HG03045 (cell line): ENCODE data around the gene SVIP.

Experiments used
- ATAC-seq: cut with Tn5 transposase; IDR thresholded peaks from one replicate; pipeline ENCODE4 v1.9.1; 2021; ENCODE audit warnings: mild to moderate bottlenecking, moderate library complexity; ENCODE audit not compliant: unreplicated experiment

Gene SVIP

DNA sequence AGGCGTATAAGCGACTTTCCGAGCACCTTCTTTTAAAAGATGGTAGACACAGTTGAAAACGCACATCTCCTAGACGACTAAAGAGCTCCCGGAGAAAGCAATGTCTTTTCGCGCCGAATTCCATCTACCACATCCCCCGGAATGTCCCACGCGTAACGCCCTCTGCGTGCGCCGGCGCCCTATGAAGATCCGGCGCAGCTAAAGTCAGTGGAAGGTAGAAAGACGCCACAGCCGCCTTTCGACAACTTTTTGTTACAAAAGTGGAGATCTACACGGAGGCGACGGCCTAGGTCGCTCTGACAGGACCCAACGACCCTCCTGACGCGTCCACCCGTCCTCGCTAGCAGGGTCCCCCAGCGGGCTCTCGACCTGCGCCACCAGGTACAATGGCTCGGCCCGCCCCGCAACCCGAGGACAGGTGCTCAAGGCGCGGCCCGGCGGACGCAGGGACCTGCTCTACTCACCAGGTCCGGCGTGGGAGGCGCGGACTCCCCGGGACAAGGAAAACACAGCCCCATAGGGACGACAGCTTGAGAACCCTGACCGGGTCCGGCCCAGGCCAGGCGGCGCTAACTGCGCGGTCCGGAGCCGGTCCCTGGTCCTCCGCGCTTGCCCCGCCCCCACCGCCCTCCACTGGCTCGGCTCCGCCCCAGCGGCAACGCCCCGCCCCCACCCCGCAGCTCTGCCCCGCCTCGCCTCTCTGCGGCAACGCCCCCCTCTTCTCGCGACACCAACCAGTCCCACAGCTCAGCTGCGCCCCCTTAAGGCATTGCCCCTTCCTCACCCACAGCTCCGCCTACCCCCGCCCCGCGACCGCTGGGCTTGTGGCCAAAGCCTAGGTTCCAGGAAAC, at the start of gene SVIP:
SVIP (minus strand) TSS at position 571 of the 851 bp plus-strand sequence; CDS start at position 518, 53 bp downstream.
- ATAC-seq: peak; percentile 96

DNA sequence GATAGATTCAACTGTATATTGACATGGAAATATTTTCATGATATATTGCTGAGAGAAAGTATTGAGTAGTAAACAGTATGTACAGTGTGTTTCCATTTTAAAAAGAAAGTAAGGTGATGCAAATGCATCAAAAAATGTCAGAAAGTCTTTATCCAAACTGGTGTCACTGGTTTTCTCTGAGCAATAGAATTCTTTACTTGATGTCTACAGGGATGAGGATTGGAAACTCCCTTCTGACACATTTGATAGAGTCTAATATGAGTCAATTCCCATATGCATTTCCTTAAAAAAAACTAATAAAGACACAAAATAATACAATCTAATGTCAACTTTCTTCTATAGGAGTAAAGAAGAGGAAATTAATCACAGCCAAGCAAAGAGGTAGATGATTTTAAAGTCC, 49.0 kb upstream of the SVIP start:
- no peak for ATAC-seq

DNA sequence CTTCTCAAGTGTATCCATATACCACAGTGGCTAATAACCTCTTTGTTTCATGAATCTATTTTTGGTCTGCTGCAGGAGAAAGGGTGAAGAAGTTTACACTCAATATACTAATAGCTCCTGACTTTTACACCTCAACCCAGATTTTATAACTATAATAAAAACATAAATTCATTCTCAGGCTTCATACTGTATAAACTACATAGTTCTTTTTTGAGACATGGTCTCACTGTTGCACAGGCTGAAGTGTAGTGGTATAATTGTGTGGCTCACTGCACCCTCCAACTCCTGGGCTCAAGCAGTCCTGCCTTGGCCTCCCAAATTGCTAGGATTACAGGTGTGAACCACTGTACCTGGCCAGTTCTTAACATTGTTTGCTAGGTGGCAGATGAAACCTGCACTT, 48.4 kb upstream of the SVIP start:
- no peak for ATAC-seq

- ATAC-seq: peak; percentile 99
These were observed 46.4 kb upstream of the SVIP start for GRCh38 chr11:22875869-22876473.

DNA sequence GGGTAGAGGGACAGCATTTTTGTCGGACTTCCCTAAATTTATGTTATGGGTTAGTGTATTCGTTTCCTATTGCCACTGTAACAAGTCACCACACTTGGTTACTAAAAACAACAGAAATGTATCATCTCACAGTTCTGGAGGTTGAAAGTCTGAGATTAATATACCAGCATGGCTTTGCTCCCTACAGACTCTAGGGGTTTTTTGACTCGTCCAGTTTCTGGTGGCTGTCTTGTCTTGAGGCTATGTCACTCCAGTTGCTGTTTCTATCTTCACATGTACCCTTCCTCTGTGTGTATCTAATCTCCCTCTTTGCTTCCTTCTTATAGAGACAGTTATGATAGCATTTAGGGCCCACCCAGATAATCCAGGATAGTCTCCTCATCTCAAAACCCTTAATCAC, 39.7 kb upstream of the SVIP start:
- peak; percentile 49 for ATAC-seq

DNA sequence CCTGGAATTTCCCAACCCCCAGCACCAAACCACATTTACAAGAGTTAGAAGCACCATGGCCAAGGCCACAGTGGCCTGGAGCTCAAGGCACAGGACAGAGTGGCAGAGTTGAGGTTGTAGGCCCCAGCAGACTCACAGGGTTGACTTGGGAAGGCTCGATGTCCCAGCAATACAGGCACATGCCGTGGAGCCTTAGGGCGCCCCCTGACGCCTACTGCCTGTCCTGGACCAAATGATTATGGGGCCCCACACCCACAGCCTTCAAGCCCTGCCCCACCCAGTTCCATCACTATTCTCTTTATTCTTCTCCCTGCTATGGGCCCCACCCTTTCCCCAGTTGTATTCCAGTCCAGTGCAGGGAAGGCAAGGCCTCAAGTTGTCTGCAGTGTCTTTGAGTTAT, 30.6 kb upstream of the SVIP start, which contains the start of gene CCDC179:
CCDC179 (minus strand) TSS at position 234 of the 400 bp plus-strand sequence; CDS start at position 181, 53 bp downstream.
- ATAC-seq: no peak

- no peak for ATAC-seq
These were observed 30.2 kb upstream of the SVIP start for GRCh38 chr11:22859756-22860155.

GRCh38 chr11:22851477-22851876, 21.9 kb upstream of the SVIP start:
- ATAC-seq: no peak

- ATAC-seq: no peak
These were observed 17.1 kb upstream of the SVIP start for GRCh38 chr11:22846726-22847125.

DNA sequence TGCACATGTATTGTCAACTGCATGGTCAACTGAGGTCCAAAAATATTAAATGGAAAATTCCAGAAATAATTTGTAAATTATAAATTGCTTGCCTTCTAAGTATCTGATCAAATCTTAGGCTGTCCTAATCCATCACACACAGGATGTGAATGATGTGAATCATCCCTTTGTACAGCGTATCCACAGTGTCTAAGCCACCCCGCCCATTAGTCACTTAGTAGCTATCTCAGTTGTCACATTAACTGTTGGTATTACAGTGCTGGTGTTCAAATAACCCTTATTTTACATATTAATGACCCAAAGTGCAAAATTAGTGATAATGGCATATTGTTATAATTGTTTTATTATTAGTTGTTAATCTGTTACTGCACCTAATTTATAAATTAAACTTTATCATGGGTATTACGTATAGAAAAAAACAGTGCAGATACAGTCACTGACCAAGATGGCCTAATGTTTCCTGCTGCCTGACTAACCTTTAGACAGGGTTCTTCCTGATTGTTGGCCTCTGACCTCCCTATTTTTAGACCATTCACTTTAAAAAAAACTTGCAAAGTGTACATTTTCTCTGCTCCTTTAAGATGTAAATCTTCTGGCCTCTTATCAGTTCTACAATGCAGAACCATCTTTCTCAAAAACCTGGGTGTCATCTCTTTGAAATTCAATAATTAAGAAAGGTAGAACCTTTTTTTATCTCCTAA, 2.9 kb upstream of the SVIP start:
- no peak for ATAC-seq

- ATAC-seq: no peak
These were observed 447 bp upstream of the SVIP start for GRCh38 chr11:22830082-22830414.

DNA sequence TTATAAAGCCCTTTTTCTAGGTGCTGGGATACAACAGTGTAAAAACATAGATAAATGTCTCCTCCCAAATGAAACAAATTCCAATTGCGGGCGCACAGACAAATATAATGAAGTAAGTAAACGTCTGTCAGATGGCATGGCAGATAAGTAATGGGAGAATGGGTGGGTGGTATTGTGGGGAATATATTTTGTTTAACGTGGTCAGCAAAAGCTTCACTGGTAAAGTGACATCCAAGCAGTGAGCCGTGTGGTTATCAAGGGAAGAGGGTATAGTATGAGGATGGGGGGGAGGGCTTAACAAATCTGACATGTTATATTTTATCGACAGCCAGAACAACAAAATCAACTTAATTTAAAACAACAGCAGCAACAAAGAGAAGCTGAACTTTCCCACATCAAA, 1.2 kb downstream of the SVIP start:
- no peak for ATAC-seq

- ATAC-seq: no peak
These were observed 7.4 kb downstream of the SVIP start for GRCh38 chr11:22822203-22822602.

GRCh38 chr11:22809893-22810292, 19.7 kb downstream of the SVIP start:
- ATAC-seq: no peak

- ATAC-seq: peak; percentile 19
These were observed 20.9 kb downstream of the SVIP start for GRCh38 chr11:22808571-22809197.

GRCh38 chr11:22807855-22808570, 21.6 kb downstream of the SVIP start:
- peak; percentile 88 for ATAC-seq

DNA sequence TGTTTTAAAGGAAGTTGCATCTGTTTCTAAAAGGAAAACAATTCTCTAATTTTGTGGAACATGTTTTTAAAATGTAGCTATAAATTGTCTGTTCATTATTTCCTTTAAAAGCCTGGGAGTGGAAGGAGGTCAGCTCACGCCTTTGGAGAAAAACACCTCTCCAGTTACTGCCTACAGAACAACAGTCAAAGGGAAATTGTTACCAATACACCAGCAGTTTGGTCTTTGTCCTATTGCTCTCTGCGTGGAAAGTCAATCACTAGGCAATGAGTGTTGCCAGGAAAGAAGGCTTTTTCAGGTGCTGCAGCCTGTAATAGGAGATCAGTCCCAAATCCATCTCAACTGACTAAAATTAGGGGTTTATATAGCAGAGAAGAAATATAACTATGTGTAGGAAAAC, 22.2 kb downstream of the SVIP start:
- ATAC-seq: no peak

DNA sequence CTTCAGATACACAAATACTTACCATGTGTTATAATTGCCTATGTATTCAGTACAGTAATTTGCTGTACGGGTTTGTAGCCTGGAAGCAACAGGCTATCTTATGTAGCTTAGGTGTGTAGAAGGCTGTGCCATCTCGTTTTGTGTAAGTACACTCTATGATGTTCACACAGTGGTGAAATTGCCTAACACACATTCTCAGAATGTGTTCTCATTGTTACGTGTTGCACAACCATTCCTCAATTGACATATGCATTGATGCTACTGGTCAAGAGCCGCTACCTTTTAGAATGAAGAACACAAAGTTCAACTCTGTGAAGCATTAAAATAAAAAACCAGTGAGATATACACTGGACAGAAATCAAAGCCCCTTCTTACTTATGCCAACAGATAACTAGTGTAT, 26.7 kb downstream of the SVIP start:
- ATAC-seq: no peak

DNA sequence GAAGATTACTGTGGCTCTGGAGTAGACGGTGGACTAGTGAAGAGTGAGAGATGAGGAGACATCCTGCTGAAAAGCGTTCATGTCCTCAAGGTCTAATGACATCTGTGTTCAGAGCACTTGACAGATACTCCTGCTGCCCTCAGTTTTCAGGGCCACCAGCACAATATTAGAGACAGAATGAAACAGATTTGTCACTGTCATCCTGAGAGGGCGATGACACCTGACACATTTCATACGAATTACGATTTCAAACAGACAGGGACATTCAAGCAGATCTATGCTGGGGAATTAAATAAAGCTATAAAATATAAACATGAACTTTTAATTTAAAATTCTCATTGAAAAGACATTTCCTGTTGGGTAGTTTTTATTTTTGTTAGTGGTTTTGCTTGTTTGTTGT, 29.1 kb downstream of the SVIP start:
- ATAC-seq: no peak

DNA sequence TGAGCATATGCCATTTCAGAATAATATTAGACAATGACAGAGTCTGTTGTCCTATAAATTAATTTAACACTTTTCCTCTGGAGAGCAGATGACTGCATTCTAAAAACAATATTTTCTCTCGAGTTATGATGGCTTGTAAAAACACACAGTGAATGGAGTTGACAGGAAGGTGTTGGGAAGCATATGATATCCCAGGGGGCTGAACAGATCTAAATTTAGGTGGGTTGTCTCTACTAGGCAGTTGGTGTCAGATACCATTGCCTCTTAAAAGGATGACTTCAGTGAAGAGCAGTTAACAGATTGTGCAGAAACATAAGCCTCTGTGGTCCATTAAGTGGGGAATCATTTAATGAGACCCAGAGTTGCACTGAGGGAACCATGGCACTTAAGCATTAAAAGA, 30.7 kb downstream of the SVIP start:
- ATAC-seq: no peak

- no peak for ATAC-seq
These were observed 32.6 kb downstream of the SVIP start for GRCh38 chr11:22797047-22797446.
